ENCODE measurements around the gene CIC.

GRCh38 chr19:42225718-42226292, 43.2 kb upstream of the CIC start:
- TF ChIP-seq CTCF (IDR thresholded peaks at IDR 0.05), result no peak
- TF ChIP-seq POLR2A (IDR thresholded peaks at IDR 0.05), result no peak

All from lower leg skin (tissue), 3 donors.